Loucy (cell line): Measurements from ENCODE around the gene BEST3.

ENCODE experiments used
- CTCF ChIP-seq: fragments of 200-600 bp; sonication (generic); conservative IDR thresholded peaks from 2 replicates; pipeline ENCODE4 v1.5.1; 2014; ENCODE audit warnings: mild to moderate bottlenecking, antibody characterized with exemption, low read length
- EZH2phosphoT487 ChIP-seq: fragments of 200-600 bp; IDR thresholded peaks from 2 replicates; pipeline ENCODE4 v1.6.1; 2018; ENCODE audit warnings: antibody characterized with exemption, mild to moderate bottlenecking, moderate library complexity, borderline replicate concordance

- TF ChIP-seq CTCF: no peak
- no peak for TF ChIP-seq EZH2phosphoT487
These were observed 37.7 kb downstream of the BEST3 start for GRCh38 chr12:69661386-69661785.
